Activated CD4-positive, alpha-beta T cell treated with anti-CD3 and anti-CD28 coated beads, Interleukin-2, amount 50 U/mL, for 1 hour (primary cell): ENCODE data around the gene DNAH14.
"Not testable (repeated sequence)": the region's sequence is repeated elsewhere in the genome, so short reads cannot be mapped to it uniquely, and the experiment has no call there.

Source experiments
- DNase-seq: peaks from one replicate; pipeline ENCODE4 v3.0.0-alpha.2; 2020

Gene DNAH14

DNA sequence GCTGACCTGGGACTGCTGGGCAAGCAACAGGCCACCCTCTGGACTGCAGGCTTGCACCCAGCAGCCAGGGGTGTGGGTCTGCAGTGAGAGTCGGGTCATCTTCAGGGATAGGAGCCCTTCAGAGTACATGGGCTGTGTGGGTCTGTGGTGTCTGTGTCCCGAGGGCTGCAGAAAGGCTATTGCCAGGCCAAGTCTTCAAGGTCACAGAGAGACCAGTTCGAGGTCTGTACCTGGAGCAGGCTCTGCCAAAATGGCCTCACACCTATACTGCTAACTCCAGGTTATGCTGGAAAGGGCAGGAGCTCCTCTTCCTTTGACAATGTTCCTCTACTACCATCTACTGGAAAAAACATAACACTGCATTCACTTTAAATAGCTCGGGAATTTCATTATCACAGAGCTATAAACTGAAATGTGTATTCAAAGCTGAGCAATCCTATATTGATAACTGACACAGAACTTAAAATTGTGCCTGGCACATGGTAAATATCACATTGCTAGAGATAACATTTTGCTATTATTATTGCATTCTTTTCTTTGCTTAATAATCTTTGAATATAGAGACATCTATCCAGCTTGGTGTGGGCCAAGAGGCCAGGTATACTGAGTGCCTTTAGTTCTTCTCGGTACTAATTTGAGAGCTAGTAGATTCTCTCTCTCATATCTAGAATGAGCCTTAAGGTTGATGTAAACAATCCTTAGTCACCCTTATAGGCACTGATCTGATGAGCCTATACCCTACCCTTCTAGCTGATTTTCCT, 6.9 kb upstream of the DNAH14 start:
- DNase-seq = no peak

DNA sequence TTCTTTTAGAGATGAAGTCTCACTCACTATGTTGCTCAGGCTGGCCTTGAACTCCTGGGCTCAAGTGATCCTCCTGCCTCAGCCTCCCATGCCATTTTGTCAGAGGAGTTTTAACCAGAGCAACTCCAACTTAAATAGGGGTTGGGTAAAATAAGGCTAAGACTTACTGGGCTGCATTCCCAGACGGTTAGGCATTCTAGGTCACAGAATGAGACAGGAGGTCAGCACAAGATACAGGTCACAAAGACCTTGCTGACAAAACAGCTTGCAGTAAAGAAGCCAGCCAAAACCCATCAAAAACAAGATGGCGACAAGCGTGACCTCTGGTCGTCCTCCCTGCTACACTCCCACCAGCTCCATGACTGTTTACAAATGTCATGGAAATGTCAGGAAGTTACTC, 5.7 kb upstream of the DNAH14 start:
- DNase-seq = no peak

GRCh38 chr1:224927631-224928030, 1.8 kb upstream of the DNAH14 start:
- DNase-seq = not testable (repeated sequence)

GRCh38 chr1:224928906-224929305, 569 bp upstream of the DNAH14 start:
- DNase-seq = no peak

DNA sequence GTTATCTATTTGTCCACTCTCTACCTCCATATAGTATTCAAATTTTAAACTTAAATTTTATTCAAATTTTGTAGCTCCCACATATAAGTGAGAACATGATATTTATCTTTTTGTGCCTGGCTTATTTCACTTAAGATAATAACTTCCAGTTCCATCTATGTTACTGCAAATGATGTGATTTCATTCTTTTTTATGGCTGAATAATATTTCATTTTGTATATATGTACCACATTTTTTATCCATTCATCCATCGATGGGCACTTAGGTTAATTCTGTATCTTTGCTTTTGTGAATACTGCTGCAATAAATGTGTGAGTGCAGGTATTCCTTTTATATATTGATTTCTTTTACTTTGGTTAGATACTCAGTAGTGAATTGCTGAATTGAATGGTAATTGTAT, 2.1 kb downstream of the DNAH14 start:
- DNase-seq = no peak

GRCh38 chr1:224932607-224933249, 3.3 kb downstream of the DNAH14 start:
- DNase-seq = no peak

DNA sequence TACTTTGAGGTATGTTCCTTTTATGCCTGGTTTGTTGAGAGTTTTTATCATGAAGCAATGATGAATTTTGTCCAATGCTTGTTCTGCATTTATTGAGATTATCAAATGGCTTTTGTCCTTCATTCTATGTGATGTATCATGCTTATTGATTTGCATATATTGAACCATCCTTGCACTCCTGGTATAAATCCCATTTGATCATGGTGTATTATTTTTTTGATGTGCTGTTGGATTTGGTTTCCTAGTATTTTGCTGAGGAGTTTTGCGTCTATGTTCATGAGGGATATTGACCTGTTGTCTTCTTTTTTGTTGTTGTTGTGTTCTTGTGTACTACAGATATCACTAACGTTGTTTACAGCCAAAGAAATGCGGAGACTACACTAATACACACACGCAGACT, 4.1 kb downstream of the DNAH14 start:
- no peak for DNase-seq

DNA sequence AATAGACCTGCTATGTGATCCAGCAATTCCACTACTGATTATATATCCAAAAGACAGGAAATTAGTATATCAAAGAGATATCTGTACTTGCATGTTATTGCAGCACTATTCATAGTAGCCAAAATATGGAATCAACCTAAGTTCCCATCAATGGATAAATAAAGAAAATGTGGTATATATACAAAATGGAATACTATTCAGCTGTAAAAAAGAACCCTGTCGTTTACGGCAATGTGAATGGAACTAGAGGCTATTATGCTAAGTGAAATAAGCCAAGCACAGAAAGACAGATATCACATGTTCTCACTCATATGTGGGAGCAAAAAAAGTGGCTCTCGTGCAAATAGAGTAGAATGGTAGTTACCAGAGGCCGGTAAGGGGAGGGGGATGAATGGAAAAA, 9.2 kb downstream of the DNAH14 start:
- DNase-seq = no peak

GRCh38 chr1:224939844-224940425, 10.5 kb downstream of the DNAH14 start:
- DNase-seq = no peak

- not testable (repeated sequence) for DNase-seq
These were observed 11.3 kb downstream of the DNAH14 start for GRCh38 chr1:224940735-224941134.

GRCh38 chr1:224945651-224946348, 16.3 kb downstream of the DNAH14 start:
- not testable (repeated sequence) for DNase-seq

GRCh38 chr1:224946349-224946691, 16.8 kb downstream of the DNAH14 start:
- not testable (repeated sequence) for DNase-seq

GRCh38 chr1:224957696-224958095, 28.2 kb downstream of the DNAH14 start:
- no peak for DNase-seq

- DNase-seq = no peak
These were observed 29.0 kb downstream of the DNAH14 start for GRCh38 chr1:224958490-224958889.

- no peak for DNase-seq
These were observed 29.6 kb downstream of the DNAH14 start for GRCh38 chr1:224959115-224959514.

DNA sequence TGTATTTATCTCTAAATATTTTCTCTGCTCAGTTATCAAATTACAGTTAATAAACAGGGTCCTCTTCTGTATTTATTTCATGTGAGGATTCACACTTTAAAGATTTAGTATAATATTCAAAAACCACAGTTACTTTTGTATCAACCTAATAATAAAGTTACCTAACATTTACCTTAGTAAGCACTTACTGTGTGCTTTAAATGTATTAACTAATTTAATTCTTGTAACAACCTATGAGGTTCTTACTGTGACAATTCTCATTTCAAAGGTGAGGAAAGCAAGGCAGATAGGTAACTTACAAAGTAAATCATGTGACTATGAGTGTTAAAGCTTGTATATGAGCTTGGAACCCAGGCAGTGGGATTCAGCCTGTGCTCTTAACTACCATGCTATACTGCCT, 30.2 kb downstream of the DNAH14 start:
- DNase-seq = no peak

DNA sequence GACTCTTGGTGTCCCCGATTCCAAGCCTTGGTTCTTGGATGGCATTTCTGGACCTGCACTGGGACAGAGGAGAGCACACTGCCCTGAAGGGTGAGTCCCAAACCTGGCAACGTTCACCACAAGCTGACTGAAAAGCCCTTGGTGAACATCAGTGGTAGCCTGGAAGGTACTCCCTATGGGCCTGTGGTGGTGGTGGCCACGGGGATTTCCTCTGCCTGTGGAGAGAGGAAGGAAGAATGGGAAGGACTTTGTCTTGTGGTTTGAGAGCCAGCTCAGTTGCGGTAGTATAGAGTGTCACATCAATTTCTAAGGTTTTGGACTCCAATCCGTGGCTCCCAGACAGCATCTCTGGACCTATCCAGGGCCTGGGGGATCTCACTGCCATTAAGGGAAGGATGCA, 50.7 kb downstream of the DNAH14 start:
- no peak for DNase-seq

GRCh38 chr1:224981922-224982354, 52.5 kb downstream of the DNAH14 start:
- DNase-seq = not testable (repeated sequence)

GRCh38 chr1:224988042-224988441, 58.6 kb downstream of the DNAH14 start:
- no peak for DNase-seq

DNA sequence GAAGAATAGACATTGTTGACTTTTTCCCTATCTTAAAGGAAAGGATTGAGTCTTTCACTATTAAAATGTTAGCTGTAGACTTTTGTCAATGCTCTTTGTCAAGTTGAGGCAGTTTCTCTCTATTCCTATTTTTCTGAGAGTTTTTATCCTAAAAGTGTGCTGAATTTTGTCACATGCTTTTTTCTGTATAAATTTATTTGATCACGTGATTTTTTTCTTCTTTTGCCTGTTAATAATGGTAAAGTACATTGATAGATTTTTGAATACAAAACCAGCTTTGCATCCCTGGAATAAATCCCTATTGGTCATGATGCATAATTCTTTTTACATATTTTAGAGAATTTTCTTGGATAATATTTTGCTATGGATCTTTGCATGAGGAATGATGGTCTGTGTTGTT, 60.1 kb downstream of the DNAH14 start:
- no peak for DNase-seq

DNA sequence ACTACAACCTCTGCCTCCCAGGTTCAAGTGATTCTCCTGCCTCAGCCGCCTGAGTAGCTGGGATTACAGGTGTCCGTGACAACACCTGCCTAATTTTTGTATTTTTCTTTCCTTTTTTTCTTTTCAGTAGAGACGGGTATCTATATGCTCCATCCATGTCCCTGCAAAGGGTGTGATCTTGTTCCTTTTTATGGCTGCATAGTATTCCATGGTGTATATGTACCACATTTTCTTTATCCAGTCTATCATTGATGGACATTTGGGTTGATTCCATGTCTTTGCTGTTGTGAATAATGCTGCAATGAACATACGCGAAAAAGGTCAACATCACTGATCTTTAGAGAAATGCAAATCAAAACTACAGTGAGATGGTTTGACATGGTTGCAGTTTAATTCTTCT, 62.1 kb downstream of the DNAH14 start:
- not testable (repeated sequence) for DNase-seq

DNA sequence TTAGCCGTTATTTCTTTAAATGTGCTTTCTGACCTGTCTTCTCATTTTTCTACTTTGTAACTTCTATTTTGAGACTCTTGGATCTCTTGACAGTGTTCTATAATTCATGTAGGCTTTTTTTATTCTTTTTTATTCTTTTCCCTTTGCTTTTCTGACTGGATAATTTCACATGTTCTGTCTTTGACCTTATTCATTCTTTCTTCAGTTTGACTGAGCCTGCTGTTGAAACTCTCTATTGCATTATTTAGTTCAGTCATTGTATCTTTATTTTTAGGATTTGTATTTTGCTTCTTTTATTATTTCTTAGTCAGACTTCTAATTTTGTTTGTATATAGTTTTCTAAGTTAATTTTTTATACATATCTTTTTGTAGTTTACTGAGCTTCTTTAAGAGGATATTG, 66.1 kb downstream of the DNAH14 start:
- DNase-seq = no peak

DNA sequence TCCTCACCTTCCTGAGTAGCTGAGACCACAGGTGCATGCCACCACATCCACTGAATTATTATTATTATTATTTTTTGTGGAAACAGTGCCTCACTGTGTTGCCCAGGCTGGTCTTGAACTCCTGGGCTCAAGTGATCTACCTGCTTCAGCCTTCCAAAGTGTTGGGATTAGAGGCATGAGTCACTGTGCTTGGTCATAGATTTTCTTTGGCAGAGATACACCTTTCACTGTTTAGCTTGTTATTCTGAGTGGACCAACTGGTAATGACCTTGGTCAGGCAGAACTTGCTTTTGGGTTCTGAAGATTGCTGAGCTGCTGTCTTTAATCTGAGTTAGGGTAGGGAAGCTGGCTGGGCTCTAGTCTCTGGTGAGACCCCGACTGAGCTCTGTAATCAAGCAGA, 66.8 kb downstream of the DNAH14 start:
- DNase-seq = no peak

- DNase-seq = no peak
These were observed 68.7 kb downstream of the DNAH14 start for GRCh38 chr1:224998185-224998584.
